GM12878 (cell line): ENCODE measurements around the gene CACNA2D1.

ENCODE experiments used
- BRCA1 ChIP-seq: IDR thresholded peaks from 2 replicates; pipeline ENCODE4 v1.6.1; 2011; ENCODE audit warnings: low read depth, low read length, improper control_type of control experiment
- JUNB ChIP-seq: IDR thresholded peaks from 2 replicates; pipeline ENCODE4 v1.6.1; 2016; ENCODE audit warnings: antibody characterized with exemption, mild to moderate bottlenecking
- NFIC ChIP-seq: IDR thresholded peaks from 2 replicates; pipeline ENCODE4 v1.6.1; 2012; ENCODE audit warnings: low read depth, mild to moderate bottlenecking, inconsistent platforms, low read length, moderate library complexity
- TF ChIP-seq, protein P1 (sequence below), 3 experiments: IDR thresholded peaks in 2 of 3; conservative IDR thresholded peaks in 1 of 3; 2 replicates each; pipeline ENCODE4 v1.5.1; 2011; ENCODE audit warnings: low read depth in 3 of 3, low read length in 3 of 3, mild to moderate bottlenecking in 3 of 3, control low read depth in 2 of 3, moderate library complexity in 2 of 3, inconsistent platforms in 1 of 3, mixed read lengths in 1 of 3; ENCODE audit not compliant: control insufficient read depth in 2 of 3, insufficient read depth in 1 of 3; ENCODE audit errors: extremely low read depth in 1 of 3

DNA sequence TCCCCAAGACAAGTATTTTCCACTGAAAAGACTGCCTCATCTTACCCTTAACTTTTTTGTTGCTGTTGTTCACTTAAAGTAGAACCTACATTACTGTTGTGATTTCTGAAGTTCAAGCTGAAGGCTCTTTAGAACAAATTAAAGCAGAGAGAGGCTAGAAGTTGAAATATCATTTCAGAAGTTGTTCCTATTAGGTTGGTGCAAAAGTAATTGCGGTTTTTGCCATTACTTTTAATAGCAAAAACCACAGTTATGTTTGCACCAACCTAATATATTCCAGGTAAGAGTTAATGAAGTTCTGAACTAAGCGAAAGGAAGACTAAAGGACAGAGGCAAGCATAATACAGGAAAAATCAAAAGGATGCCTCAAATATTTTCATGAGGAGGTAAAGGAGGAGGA is 153.7 kb downstream of the CACNA2D1 start:
- TF ChIP-seq, protein P1, sequence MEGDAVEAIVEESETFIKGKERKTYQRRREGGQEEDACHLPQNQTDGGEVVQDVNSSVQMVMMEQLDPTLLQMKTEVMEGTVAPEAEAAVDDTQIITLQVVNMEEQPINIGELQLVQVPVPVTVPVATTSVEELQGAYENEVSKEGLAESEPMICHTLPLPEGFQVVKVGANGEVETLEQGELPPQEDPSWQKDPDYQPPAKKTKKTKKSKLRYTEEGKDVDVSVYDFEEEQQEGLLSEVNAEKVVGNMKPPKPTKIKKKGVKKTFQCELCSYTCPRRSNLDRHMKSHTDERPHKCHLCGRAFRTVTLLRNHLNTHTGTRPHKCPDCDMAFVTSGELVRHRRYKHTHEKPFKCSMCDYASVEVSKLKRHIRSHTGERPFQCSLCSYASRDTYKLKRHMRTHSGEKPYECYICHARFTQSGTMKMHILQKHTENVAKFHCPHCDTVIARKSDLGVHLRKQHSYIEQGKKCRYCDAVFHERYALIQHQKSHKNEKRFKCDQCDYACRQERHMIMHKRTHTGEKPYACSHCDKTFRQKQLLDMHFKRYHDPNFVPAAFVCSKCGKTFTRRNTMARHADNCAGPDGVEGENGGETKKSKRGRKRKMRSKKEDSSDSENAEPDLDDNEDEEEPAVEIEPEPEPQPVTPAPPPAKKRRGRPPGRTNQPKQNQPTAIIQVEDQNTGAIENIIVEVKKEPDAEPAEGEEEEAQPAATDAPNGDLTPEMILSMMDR (IDR thresholded peaks at IDR 0.05 in 2 of 3, conservative IDR thresholded peaks at IDR 0.05 in 1 of 3; ENCODE audit: control insufficient read depth in 2 of 3, extremely low read depth in 1 of 3, insufficient read depth in 1 of 3, low read depth in 3 of 3, low read length in 3 of 3): no peak
- no peak for TF ChIP-seq JUNB
- TF ChIP-seq BRCA1: no peak
- no peak for TF ChIP-seq NFIC
